ENCODE measurements around the gene CNOT1.

- TF ChIP-seq CTCF (IDR thresholded peaks at IDR 0.05; ENCODE audit: insufficient read depth, low read length), result no peak
- no peak for TF ChIP-seq POLR2AphosphoS5 (IDR thresholded peaks at IDR 0.05; ENCODE audit: low read depth)
Measured at GRCh38 chr16:58582971-58583765, 46.5 kb downstream of the CNOT1 start.
